Stimulated activated CD8-positive, alpha-beta memory T cell treated with anti-CD3 and anti-CD28 coated beads, Interleukin-7, amount 100 ng/mL, for 1 hour (primary cell): Measurements from ENCODE around the gene ZCRB1.

Experiments
- DNase-seq, 2 donors: peaks; one replicate each; pipeline ENCODE4 v3.0.0-alpha.2; 2020; ENCODE audit warnings: low read depth in 2 of 2

Gene ZCRB1

DNA sequence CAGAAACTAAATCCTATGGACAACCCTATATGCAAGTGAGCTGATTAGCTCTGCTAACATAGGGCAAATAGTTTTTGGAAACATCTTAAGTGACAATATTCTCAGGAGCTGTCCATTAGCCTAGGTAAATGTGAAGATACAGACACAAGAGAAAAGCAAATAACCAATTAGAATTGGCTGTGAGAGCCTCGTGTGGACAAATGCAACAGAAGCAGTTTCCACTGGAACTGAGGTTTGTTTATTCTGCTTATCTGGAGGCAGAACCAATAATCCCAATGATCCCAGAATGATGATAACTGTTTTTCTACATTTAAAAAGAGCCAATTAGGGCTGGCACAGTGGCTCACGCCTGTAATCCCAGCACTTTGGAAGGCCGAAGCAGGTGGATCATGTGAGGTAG lies 44.6 kb downstream of the ZCRB1 start:
- no peak for DNase-seq

DNA sequence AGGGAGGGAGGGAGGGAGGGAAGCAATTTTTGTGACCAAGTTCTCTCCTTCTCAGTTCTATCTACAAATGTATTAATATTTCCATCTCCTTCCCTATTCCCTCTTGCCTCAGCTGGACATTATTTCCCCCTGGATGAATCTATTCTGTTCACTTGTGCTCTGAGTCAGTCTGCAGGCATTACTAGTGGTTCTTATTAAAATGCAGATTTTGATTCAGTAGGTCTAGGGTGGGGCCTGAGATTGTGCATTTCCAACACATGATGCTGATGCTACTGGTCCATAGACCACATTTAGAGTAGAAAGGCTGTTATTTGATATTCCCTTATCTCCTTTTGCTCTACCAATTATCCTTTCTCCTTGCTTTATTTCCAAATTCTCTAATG lies 47.8 kb downstream of the ZCRB1 start:
- no peak for DNase-seq

DNA sequence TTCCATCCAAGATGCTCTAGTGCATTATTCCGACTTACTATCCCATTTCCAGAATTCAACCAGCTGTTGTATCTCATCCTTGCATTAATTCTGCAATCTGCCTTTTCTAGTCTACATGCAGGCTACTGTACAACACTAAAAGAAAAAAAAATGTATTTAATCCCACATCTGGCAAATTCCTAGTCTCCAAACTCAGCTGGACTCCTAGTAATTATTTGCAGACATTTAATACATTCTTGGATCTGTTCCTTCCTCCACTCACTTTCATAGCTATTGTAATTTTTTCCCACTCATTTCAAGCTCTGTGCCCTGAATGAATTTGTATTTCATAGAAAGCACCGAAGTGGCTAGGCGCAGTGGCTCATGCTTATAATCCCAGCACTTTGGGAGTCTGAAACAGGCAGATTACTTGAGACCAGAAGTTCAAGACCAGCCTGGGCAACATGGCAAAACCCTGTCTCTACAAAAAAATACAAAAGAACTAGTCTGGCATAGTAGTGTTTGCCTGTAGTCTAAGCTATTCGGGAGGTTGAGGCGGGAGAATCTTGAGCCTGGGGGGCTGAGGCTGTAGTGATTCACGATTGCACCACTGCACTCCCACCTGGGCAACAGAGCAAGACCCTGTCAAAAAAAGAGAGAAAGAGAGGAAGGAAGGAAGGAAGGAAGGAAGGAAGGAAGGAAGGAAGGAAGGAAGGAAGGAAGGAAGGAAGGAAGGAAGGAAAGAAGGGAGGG lies 48.3 kb downstream of the ZCRB1 start:
- DNase-seq: no peak

DNA sequence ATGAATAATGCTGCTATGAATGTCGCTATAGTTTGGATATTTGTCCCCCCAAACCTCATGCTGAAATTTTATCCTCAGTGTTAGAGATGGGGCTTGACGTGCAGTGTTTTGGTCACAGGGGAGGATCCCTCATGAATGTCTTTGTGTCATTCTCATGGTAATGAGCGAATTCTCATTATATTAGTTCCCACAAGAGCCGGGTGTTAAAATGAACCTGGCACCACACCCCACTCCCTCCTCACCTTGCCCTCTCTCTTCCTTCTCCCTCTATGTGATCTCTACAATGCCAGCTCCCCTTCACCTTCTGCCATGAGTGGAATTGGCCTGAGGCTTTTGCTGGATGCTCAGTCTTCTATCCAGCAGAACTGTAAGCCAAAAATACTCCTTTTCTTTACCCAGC lies 50.4 kb downstream of the ZCRB1 start:
- no peak for DNase-seq

DNA sequence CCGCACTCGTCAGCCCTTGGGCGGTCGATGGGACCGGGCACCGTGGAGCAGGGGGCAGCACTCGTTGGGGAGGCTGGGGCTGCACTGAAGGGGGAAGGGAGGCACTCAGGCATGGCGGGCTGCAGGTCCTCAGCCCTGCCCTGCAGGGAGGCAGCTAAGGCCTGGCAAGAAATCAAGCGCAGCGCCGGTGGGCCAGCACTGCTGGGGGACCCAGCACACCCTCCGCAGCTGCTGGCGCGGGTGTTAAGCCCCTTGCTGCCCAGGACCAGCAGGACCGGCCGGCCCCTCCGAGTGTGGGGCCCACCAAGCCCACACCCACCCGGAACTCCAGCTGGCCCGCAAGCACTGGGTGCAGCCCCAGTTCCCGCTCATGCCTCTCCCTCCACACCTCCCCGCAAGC lies 52.2 kb downstream of the ZCRB1 start:
- no peak for DNase-seq

DNA sequence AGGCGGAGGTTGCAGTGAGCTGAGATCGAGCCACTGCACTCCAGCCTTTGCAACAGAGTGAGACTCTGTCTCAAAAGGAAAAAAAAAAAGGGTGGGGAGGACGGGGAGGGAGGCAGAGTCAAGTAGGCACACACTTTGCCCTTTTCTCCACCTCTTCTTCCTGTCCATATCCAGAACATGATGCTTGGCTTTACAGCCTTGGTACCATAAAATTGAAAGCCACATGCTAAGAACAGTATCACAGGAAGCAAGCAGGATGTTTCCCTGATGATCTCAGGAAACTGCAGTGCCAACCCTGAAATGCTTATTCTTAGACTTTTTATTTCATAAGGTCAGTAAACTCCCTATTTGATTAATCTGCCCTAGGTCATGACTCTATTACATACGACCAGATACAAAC lies 55.3 kb downstream of the ZCRB1 start:
- DNase-seq: no peak

DNA sequence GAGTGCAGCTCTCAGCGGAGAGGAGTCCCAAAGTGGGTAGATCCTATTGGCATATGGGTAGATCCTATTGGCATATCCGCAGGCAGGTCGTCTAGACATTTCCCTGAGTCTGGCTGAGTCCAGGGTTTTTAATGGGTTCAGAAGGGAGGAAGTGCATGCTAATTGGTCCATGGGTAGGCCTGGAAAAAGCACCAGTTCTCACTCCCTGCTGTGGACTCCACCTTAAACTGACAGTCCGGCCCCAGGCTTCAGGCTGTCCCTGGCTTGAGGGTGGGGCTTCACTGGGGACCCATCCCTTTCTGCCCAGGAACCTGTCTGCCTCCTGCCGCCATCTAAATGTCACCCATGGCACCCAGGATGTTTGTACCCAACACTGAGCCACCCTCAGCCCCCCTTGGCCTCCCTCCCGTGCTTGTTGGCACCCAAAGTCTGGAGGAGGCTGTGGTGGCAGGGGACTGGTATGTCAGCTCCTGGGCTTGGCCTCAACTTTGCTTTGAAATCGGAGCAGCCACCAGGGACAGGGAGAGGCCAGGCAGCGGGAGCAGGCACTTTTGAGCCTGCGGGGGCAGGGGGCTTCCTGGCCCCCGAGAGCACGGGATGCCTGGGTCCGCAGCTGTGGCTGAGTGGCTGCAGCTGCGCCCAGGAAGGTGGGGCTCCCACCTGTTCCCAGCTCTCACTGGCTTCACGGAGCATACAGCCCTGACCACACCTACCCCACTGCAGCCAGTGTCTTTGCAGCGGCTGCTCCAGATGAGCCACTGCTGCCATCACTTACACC lies 58.3 kb downstream of the ZCRB1 start:
- no peak for DNase-seq

DNA sequence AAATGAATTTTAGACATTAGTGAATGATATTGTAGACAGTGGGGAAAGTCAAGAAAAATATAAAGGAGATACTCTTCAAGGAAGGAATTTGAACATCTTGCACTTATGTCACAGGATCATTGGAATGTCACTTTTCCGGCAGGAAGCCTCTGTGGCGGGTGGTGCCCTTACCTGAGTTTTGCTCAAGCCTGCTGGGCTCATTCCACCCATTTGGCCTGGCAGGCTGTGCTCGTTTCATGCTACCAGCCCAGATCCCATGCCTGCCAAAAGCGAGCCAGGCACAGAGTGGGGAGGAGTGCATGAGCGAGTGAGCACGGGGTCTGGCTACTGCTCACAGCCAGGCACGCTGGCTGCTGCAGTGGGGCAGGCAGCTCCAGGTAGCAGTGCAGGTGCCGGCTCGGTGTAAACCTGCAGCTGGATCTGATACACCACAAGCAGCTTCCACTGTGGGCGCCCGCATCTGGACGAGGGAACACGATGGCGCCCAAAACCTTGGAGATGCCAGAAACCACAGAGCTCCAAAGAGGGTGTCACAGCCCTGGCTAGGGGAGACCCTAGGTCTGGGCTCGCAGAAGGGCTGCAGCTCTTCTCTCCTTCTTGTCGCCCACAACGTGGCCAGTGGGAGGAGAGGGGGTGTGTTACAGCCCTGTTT lies 59.2 kb downstream of the ZCRB1 start:
- DNase-seq: no peak

DNA sequence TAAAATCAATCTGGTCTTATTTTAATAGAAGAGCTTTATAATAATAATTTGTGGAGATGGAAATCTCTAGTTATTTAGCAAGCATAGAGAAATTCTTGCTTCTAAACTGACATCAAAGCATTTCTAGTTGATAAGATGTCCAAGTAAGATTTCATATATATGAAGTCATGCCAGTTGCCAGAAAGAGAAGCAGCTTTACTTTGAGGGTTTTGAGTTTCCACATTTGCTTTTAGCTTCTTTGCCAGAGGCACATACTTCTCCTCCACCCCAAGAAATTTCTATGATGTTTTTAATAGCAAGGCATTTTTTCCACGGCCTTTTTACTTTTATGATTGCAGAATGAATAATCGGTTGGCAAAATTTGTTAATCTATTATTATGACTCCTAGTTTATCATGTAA lies 63.6 kb downstream of the ZCRB1 start:
- no peak for DNase-seq
